ENCODE data around the gene DZIP1L. TPM values are rescaled to one million over a fixed set of nuclear protein-coding genes. Genes with fewer than 3 reads are reported as not detected.

DZIP1L gene
- total RNA-seq (22.3 TPM), polyA plus RNA-seq (ENCODE audit: insufficient read depth, low read depth, low replicate concordance) (2.9 TPM)
- long read RNA-seq, donor 1, partial matches to known transcripts, result 0 of 1 reads
- long read RNA-seq, donor 1, other reads (novel, unspliced or antisense), result 0 of 1 reads
- long read RNA-seq, donor 2, partial matches to known transcripts, result 0 of 1 reads
- long read RNA-seq, donor 2, other reads (novel, unspliced or antisense), result 0 of 1 reads
- long read RNA-seq, donor 3, partial matches to known transcripts, result 0 of 3 reads
- long read RNA-seq, donor 3, other reads (novel, unspliced or antisense), result 0 of 3 reads
- long read RNA-seq, donor 4, partial matches to known transcripts, result 0 of 1 reads
- long read RNA-seq, donor 4, other reads (novel, unspliced or antisense), result 0 of 1 reads
- long read RNA-seq, donor 5, result 0 reads
- long read RNA-seq, donor 6, result 0 reads
- long read RNA-seq, donor 7, partial matches to known transcripts, result 1 of 6 reads
- long read RNA-seq, donor 7, other reads (novel, unspliced or antisense), result 4 of 6 reads
- long read RNA-seq, donor 8, partial matches to known transcripts, result 0 of 1 reads
- long read RNA-seq, donor 8, other reads (novel, unspliced or antisense), result 0 of 1 reads
- long read RNA-seq, donor 9, result 0 reads
- long read RNA-seq, donor 10, result 0 reads

GRCh38 chr3:138114988-138115971 is at the start of gene DZIP1L:
DZIP1L (minus strand) TSS chr3:138115608; CDS start chr3:138103971, 11,637 bp downstream.
- FAIRE-seq (no peak), DNase-seq (peak; percentile 82 to 92 (median 89))
- Histone ChIP-seq H3K36me3 (ENCODE audit: control insufficient read depth in 2 of 3, insufficient read depth in 3 of 3, low read length in 3 of 3) (no peaks in the 10 kb centered on the region), H3K9ac (ENCODE audit: low read length in 3 of 3) (peak within 1 kb of the TSS; percentile 44 to 82 (median 77)), H3K4me3 (ENCODE audit: low read length in 3 of 3) (peak within 1 kb of the TSS; percentile 64 to 84 (median 73)), H3K4me1 (ENCODE audit: control insufficient read depth in 2 of 3, insufficient read depth in 2 of 3, low read depth in 1 of 3, low read length in 3 of 3) (peaks cover 0 to 24% (median 17%) of the 10 kb centered on the region in 3 donors), H3K27ac (ENCODE audit: low read depth in 2 of 2, low read length in 2 of 2) (peak within 1 kb of the TSS; percentile 89 to 90), H3K27me3 (ENCODE audit: control insufficient read depth, insufficient read depth, low read length) (no peaks in the 10 kb centered on the region), H3K9me3 (ENCODE audit: control insufficient read depth in 2 of 3, insufficient read depth in 1 of 3, low read length in 3 of 3) (no peaks in the 10 kb centered on the region)
- intact Hi-C loops (cut with DNase I), result no loop called here
- TF ChIP-seq, protein P1, sequence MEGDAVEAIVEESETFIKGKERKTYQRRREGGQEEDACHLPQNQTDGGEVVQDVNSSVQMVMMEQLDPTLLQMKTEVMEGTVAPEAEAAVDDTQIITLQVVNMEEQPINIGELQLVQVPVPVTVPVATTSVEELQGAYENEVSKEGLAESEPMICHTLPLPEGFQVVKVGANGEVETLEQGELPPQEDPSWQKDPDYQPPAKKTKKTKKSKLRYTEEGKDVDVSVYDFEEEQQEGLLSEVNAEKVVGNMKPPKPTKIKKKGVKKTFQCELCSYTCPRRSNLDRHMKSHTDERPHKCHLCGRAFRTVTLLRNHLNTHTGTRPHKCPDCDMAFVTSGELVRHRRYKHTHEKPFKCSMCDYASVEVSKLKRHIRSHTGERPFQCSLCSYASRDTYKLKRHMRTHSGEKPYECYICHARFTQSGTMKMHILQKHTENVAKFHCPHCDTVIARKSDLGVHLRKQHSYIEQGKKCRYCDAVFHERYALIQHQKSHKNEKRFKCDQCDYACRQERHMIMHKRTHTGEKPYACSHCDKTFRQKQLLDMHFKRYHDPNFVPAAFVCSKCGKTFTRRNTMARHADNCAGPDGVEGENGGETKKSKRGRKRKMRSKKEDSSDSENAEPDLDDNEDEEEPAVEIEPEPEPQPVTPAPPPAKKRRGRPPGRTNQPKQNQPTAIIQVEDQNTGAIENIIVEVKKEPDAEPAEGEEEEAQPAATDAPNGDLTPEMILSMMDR (IDR thresholded peaks at IDR 0.05; ENCODE audit: borderline replicate concordance, extremely low read depth, insufficient read depth), result peak; percentile 42

- no peaks in the 10 kb centered on the region for H3K4me1 ChIP-seq (ENCODE audit: control insufficient read depth in 2 of 3, insufficient read depth in 2 of 3, low read depth in 1 of 3, low read length in 3 of 3)
- FAIRE-seq (no peak), DNase-seq (no peak)
- no peak overlapping the region for H3K27ac ChIP-seq (ENCODE audit: low read depth in 2 of 2, low read length in 2 of 2)
- H3K36me3 ChIP-seq (ENCODE audit: control insufficient read depth in 2 of 3, insufficient read depth in 3 of 3, low read length in 3 of 3), result peaks cover 11 to 18% (median 16%) of the 10 kb centered on the region in 3 donors
- intact Hi-C loops (cut with DNase I), result no loop called here
- H3K9ac ChIP-seq (ENCODE audit: low read length in 3 of 3), result no peak overlapping the region
- no peaks in the 10 kb centered on the region for H3K27me3 ChIP-seq (ENCODE audit: control insufficient read depth, insufficient read depth, low read length)
- no peaks in the 10 kb centered on the region for H3K9me3 ChIP-seq (ENCODE audit: control insufficient read depth in 2 of 3, insufficient read depth in 1 of 3, low read length in 3 of 3)
- no peak overlapping the region for H3K4me3 ChIP-seq (ENCODE audit: low read length in 3 of 3)
- TF ChIP-seq, protein P1 (IDR thresholded peaks at IDR 0.05; ENCODE audit: borderline replicate concordance, extremely low read depth, insufficient read depth), result no peak
These were observed 49.7 kb upstream of the DZIP1L start for GRCh38 chr3:138165061-138165460.

DNA sequence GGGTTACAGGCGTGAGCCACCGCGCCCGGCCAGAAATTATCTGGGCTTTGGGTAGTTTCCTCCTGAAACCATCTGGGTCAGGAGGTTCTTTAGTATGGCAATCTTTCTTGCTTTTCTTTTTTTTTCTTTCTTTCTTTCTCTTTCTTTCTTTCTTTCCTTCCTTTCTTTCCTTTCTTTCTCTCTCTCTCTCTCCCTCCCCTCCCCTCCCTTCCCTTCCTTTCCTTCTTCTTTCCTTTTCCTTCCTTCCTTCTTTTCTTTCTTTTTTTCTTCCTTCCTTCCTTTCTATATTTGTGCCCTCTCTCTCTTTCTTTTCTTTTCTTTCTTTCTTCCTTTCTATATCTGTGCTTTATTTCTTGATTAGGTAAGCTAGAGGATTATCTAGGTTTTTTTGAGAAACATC is 42.3 kb upstream of the DZIP1L start:
- Histone ChIP-seq H3K36me3 (ENCODE audit: control insufficient read depth in 2 of 3, insufficient read depth in 3 of 3, low read length in 3 of 3) (peaks cover 0 to 4% (median 4%) of the 10 kb centered on the region in 3 donors), H3K27ac (ENCODE audit: low read depth in 2 of 2, low read length in 2 of 2) (no peak overlapping the region), H3K4me1 (ENCODE audit: control insufficient read depth in 2 of 3, insufficient read depth in 2 of 3, low read depth in 1 of 3, low read length in 3 of 3) (no peaks in the 10 kb centered on the region), H3K27me3 (ENCODE audit: control insufficient read depth, insufficient read depth, low read length) (no peaks in the 10 kb centered on the region), H3K9me3 (ENCODE audit: control insufficient read depth in 2 of 3, insufficient read depth in 1 of 3, low read length in 3 of 3) (no peaks in the 10 kb centered on the region), H3K4me3 (ENCODE audit: low read length in 3 of 3) (no peak overlapping the region), H3K9ac (ENCODE audit: low read length in 3 of 3) (no peak overlapping the region)
- no peak for DNase-seq
- intact Hi-C loops (cut with DNase I), result no loop called here
- TF ChIP-seq, protein P1 (IDR thresholded peaks at IDR 0.05; ENCODE audit: borderline replicate concordance, extremely low read depth, insufficient read depth), result no peak
- no peak for FAIRE-seq
